Measurements from ENCODE around the gene NELL1.

DNA sequence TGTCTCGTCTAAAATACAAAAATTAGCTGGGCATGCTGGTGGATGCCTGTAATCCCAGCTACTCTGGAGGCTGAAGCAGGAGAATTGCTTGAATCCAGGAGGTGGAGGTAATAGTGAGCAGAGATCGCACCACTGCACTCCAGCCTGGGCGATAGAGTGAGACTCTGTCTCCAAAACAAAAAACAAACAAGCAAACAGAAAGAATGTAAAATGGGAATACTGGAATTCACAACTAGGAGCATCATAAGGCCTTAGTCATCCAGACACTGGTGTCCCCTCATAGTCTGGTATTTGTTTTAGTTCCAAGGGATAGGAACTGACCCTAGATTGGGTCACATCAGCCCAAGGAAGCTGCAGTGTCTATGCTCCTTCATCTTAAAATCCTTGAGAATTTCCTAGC lies 520.8 kb downstream of the NELL1 start:
- TF ChIP-seq POLR2AphosphoS5 (IDR thresholded peaks at IDR 0.05; ENCODE audit: borderline replicate concordance, low read depth, low read length) (no peak), FOXP2 (optimal IDR thresholded peaks at IDR 0.05; ENCODE audit: control extremely low read depth, extremely low read length, insufficient read depth) (no peak)

Data from SK-N-MC (cell line).